ENCODE results near the gene FTSJ1. TPM values are rescaled to one million over a fixed set of nuclear protein-coding genes. Genes with fewer than 3 reads are reported as not detected.
"Not testable (repeated sequence)": the region's sequence is repeated elsewhere in the genome, so short reads cannot be mapped to it uniquely, and the experiment has no call there.

The FTSJ1 gene
- total and polyA plus RNA-seq, 7 experiments from 2014 or later, result 48.6 to 74.0 (median 59.5) TPM

DNA sequence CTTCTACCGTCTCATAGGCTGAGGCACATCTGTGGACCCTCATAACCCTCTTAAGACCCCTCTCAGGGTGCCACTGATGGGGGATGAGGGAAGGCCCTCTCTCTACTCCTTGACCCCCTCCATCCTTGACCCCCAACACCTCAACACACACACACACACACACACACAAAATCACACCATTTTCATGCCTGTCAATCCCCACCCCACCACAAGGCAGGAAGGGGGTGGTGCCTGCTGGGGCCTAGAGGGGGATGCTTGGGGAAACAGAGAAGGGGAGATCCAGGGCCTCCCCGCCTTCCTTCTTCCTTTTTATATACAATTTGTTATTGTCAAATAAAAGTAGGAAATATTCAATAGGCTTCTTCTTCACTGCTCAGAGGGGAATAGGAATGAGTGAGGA, 44.5 kb downstream of the FTSJ1 start:
- H3K9me3 Mint-ChIP-seq, result no peaks in the 10 kb centered on the region
- ATAC-seq (no peak), DNase-seq (no peak)

DNA sequence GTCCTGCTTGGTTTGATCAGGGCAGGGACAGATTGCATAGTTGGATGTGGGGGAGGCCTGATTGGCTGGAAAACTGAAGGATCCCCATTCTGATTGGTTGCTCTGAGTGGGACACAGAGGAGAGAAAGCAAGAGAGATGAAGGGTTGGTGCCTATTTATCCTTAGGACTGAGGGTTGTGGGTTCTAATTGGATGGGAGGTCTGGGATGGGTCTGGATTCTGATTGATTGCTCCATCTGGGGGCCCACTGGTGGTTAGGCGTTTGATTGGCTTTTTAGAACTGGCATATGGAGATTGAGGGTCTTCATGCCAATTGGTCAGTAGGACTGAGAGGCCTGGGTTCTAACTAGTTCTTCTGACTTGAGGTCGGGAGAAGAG, 45.0 kb downstream of the FTSJ1 start:
- peak overlapping the region; percentile 46 for H3K4me3 ChIP-seq (ENCODE audit: low read length)
- ATAC-seq, result no peak

More for the DNA sequence above, 44.5 kb downstream of the FTSJ1 start:
- H3K36me3 Mint-ChIP-seq, result peaks cover 0 to 6% (median 0%) of the 10 kb centered on the region in 5 donors
- H3K4me3 Mint-ChIP-seq, result peak overlapping the region; percentile 9 to 93 (median 89)
- peak overlapping the region; percentile 90 to 99 (median 94) for H3K27ac Mint-ChIP-seq
- ChIA-PET CTCF (no interaction called here), POLR2A (interaction anchor here (0.7 to 1.2 kb wide), 2 partner anchors 11 to 14 kb away, joined by 3 to 4 read pairs; no protein-coding TSS in a partner anchor)
- H3K27me3 Mint-ChIP-seq, result no peaks in the 10 kb centered on the region
- peaks cover 10 to 42% (median 31%) of the 10 kb centered on the region in 7 donors for H3K4me1 Mint-ChIP-seq
- no peaks in the 10 kb centered on the region for H3K27me3 ChIP-seq (ENCODE audit: control insufficient read depth in 2 of 2, insufficient read depth in 2 of 2, low read length in 2 of 2)
- peak overlapping the region; percentile 68 for H3K27ac ChIP-seq (ENCODE audit: low read depth, low read length)
- intact Hi-C loops (cut with micrococcal nuclease), result loop anchor here (2.0 to 5.0 kb wide), 5 partner anchors 77 to 522 kb away; partner anchors contain the start of genes HDAC6 (in 1 of the 2), OTUD5 (in 1 of the 2), TFE3 (in 1 of the 2) and WDR13 (in 1 of the 2)
- no peaks in the 10 kb centered on the region for H3K9me3 ChIP-seq (ENCODE audit: control insufficient read depth in 2 of 3, low read length in 3 of 3)
- H3K4me1 ChIP-seq (ENCODE audit: control insufficient read depth in 2 of 2, insufficient read depth in 2 of 2, low read length in 2 of 2), result peaks cover 12 to 19% of the 10 kb centered on the region in 2 donors
- H3K4me3 ChIP-seq (ENCODE audit: low read length), result peak overlapping the region; percentile 46
- H3K36me3 ChIP-seq (ENCODE audit: control insufficient read depth in 2 of 3, insufficient read depth in 3 of 3, low read length in 3 of 3), result peaks cover 0 to 4% (median 0%) of the 10 kb centered on the region in 3 experiments

DNA sequence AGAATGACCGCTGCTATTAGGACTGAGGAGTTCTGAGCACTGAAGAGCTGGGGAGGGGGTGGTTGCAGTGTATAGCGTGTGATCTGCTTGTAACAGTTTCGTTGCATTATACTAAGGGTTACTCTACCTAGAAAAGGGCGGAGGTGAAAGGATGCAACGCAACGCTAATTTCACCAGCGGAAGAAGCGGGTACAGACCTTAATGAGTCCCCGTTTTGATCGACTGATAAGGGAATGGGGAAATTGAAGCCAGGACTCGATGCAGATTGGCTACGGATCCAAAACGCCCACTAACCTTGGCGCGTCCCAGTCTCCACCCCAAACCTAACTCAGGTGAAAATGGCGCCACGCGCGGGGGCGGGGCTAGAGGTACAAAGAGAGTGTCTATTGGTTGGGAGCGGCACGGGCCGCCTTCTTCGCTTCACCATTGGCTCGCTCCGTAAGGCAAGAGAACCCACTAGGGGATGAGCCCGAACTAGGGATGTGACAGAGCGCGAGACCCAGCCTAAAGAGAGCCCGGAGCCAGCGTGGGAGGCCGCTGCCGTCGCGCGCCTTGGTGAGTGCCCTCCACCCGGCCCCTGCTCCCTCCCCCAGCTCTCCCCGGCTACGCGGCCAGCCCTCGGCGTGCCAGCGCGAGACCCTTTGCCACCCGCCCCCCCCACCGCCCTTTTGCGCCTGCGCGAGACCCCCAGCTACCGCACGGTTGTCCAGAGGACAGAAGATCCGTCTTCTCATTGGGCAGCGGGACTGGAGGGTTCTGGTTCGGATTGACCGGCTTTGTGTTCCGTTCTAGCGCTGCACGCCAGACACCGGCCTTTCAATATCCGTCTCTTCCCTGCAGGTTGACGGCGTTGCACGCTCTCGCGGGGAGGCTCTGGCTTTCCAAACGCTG, 45.6 kb downstream of the FTSJ1 start, which contains the start of gene EBP:
Gene EBP (plus strand): TSS at position 456 of the 891 bp plus-strand sequence. CDS start 1,964 bp downstream, outside the sequence.
- intact Hi-C loops (cut with micrococcal nuclease), result loop anchor here (1.0 to 5.0 kb wide), 9 partner anchors 13 to 521 kb away; partner anchors contain the start of genes FTSJ1 (in 2 of the 2), PORCN (in 2 of the 2), RBM3 (in 2 of the 2) and TBC1D25 (in 2 of the 2)
- Histone ChIP-seq H3K4me3 (ENCODE audit: low read length) (peak within 1 kb of the TSS; percentile 78), H3K9me3 (ENCODE audit: control insufficient read depth in 2 of 3, low read length in 3 of 3) (no peaks in the 10 kb centered on the region), H3K36me3 (ENCODE audit: control insufficient read depth in 2 of 3, insufficient read depth in 3 of 3, low read length in 3 of 3) (peaks cover 0 to 7% (median 0%) of the 10 kb centered on the region in 3 experiments), H3K27me3 (ENCODE audit: control insufficient read depth in 2 of 2, insufficient read depth in 2 of 2, low read length in 2 of 2) (no peaks in the 10 kb centered on the region), H3K27ac (ENCODE audit: low read depth, low read length) (peak within 1 kb of the TSS; percentile 82), H3K4me1 (ENCODE audit: control insufficient read depth in 2 of 2, insufficient read depth in 2 of 2, low read length in 2 of 2) (peaks cover 12 to 19% of the 10 kb centered on the region in 2 donors)
- peaks cover 0 to 9% (median 2%) of the 10 kb centered on the region in 5 donors for H3K36me3 Mint-ChIP-seq
- DNase-seq (peak; percentile 82 to 96 (median 94)), ATAC-seq (peak; percentile 98)
- peak within 1 kb of the TSS; percentile 73 to 93 (median 89) for H3K4me3 Mint-ChIP-seq
- no peaks in the 10 kb centered on the region for H3K9me3 Mint-ChIP-seq
- ChIA-PET CTCF (no interaction called here), POLR2A (interaction anchor here (0.7 to 2.6 kb wide), 7 partner anchors 10 to 47 kb away, joined by 3 to 15 read pairs (median 3); partner anchors contain the start of gene TBC1D25)
- peaks cover 14 to 39% (median 34%) of the 10 kb centered on the region in 7 donors for H3K4me1 Mint-ChIP-seq
- no peaks in the 10 kb centered on the region for H3K27me3 Mint-ChIP-seq
- H3K27ac Mint-ChIP-seq, result peak within 1 kb of the TSS; percentile 90 to 99 (median 94)

More for the DNA sequence above, 45.0 kb downstream of the FTSJ1 start:
- Mint-ChIP-seq H3K36me3 (peaks cover 0 to 6% (median 0%) of the 10 kb centered on the region in 5 donors), H3K4me3 (peak overlapping the region; percentile 73 to 93 (median 89)), H3K27ac (peak overlapping the region; percentile 90 to 99 (median 94)), H3K9me3 (no peaks in the 10 kb centered on the region), H3K4me1 (peaks cover 10 to 42% (median 31%) of the 10 kb centered on the region in 7 donors), H3K27me3 (no peaks in the 10 kb centered on the region)
- no peak for DNase-seq
- peak overlapping the region; percentile 68 for H3K27ac ChIP-seq (ENCODE audit: low read depth, low read length)
- H3K4me1 ChIP-seq (ENCODE audit: control insufficient read depth in 2 of 2, insufficient read depth in 2 of 2, low read length in 2 of 2), result peaks cover 12 to 19% of the 10 kb centered on the region in 2 donors
- intact Hi-C loops (cut with micrococcal nuclease), result loop anchor here (1.0 to 5.0 kb wide), 9 partner anchors 13 to 522 kb away; partner anchors contain the start of genes FTSJ1 (in 2 of the 2), PORCN (in 2 of the 2), RBM3 (in 2 of the 2) and TBC1D25 (in 2 of the 2)
- ChIA-PET POLR2A (interaction anchor here (0.7 to 2.6 kb wide), 3 partner anchors 10 to 18 kb away, joined by 3 to 15 read pairs (median 4); partner anchors contain the start of gene TBC1D25), CTCF (no interaction called here)
- H3K9me3 ChIP-seq (ENCODE audit: control insufficient read depth in 2 of 3, low read length in 3 of 3), result no peaks in the 10 kb centered on the region
- H3K36me3 ChIP-seq (ENCODE audit: control insufficient read depth in 2 of 3, insufficient read depth in 3 of 3, low read length in 3 of 3), result peaks cover 0 to 4% (median 0%) of the 10 kb centered on the region in 3 experiments
- no peaks in the 10 kb centered on the region for H3K27me3 ChIP-seq (ENCODE audit: control insufficient read depth in 2 of 2, insufficient read depth in 2 of 2, low read length in 2 of 2)

DNA sequence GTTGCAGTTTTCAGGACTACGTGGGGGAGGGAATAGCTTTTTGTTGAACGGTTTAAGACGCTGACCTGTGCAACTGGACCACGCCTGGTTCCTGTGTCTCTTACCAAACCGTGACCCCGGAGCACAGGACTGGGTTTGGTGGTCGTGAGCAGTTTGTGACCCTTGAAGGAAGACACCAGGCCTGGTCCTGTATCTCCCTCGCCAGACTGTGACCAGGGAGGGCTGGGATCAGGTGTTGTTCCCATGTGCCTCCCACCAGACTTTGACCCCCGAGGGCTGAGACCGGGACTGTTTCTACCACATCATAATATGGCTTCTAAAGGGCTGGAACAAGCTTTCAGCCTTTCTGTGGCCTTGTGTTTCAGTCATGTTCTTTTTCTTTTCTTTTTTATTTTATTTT, 46.3 kb downstream of the FTSJ1 start:
- Histone ChIP-seq H3K36me3 (ENCODE audit: control insufficient read depth in 2 of 3, insufficient read depth in 3 of 3, low read length in 3 of 3) (peaks cover 0 to 14% (median 0%) of the 10 kb centered on the region in 3 experiments), H3K27ac (ENCODE audit: low read depth, low read length) (peak overlapping the region; percentile 82), H3K27me3 (ENCODE audit: control insufficient read depth in 2 of 2, insufficient read depth in 2 of 2, low read length in 2 of 2) (no peaks in the 10 kb centered on the region), H3K9me3 (ENCODE audit: control insufficient read depth in 2 of 3, low read length in 3 of 3) (no peaks in the 10 kb centered on the region), H3K4me3 (ENCODE audit: low read length) (peak overlapping the region; percentile 78), H3K4me1 (ENCODE audit: control insufficient read depth in 2 of 2, insufficient read depth in 2 of 2, low read length in 2 of 2) (peaks cover 12 to 19% of the 10 kb centered on the region in 2 donors)
- intact Hi-C loops (cut with micrococcal nuclease), result loop anchor here (5.0 kb wide), 3 partner anchors 75 to 435 kb away; partner anchors contain the start of genes HDAC6 (in 1 of the 2), OTUD5 (in 1 of the 2) and WDR13 (in 1 of the 2)
- Mint-ChIP-seq H3K36me3 (peaks cover 0 to 12% (median 4%) of the 10 kb centered on the region in 5 donors), H3K27ac (peak overlapping the region; percentile 84 to 99 (median 94)), H3K4me3 (peak overlapping the region; percentile 73 to 93 (median 89)), H3K4me1 (peaks cover 17 to 37% (median 33%) of the 10 kb centered on the region in 7 donors), H3K27me3 (no peaks in the 10 kb centered on the region), H3K9me3 (no peaks in the 10 kb centered on the region)
- no peak for ATAC-seq
- CTCF ChIA-PET, result no interaction called here
- POLR2A ChIA-PET, result interaction anchor here (0.8 to 2.6 kb wide), 4 partner anchors 12 to 47 kb away, joined by 3 to 15 read pairs (median 3); partner anchors contain the start of gene TBC1D25
- DNase-seq, result no peak

DNA sequence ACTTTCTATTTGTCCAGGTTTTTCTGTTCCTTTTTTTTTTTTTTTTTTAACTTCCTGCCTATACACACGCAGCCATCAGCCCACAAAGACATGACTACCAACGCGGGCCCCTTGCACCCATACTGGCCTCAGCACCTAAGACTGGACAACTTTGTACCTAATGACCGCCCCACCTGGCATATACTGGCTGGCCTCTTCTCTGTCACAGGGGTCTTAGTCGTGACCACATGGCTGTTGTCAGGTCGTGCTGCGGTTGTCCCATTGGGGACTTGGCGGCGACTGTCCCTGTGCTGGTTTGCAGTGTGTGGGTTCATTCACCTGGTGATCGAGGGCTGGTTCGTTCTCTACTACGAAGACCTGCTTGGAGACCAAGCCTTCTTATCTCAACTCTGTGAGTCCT, 47.7 kb downstream of the FTSJ1 start:
- ChIA-PET CTCF (no interaction called here), POLR2A (no interaction called here)
- H3K27me3 Mint-ChIP-seq, result no peaks in the 10 kb centered on the region
- Histone ChIP-seq H3K27me3 (ENCODE audit: control insufficient read depth in 2 of 2, insufficient read depth in 2 of 2, low read length in 2 of 2) (no peaks in the 10 kb centered on the region), H3K27ac (ENCODE audit: low read depth, low read length) (no peak overlapping the region), H3K36me3 (ENCODE audit: control insufficient read depth in 2 of 3, insufficient read depth in 3 of 3, low read length in 3 of 3) (peaks cover 0 to 26% (median 0%) of the 10 kb centered on the region in 3 experiments), H3K4me3 (ENCODE audit: low read length) (no peak overlapping the region), H3K9me3 (ENCODE audit: control insufficient read depth in 2 of 3, low read length in 3 of 3) (no peaks in the 10 kb centered on the region), H3K4me1 (ENCODE audit: control insufficient read depth in 2 of 2, insufficient read depth in 2 of 2, low read length in 2 of 2) (peaks cover 12 to 19% of the 10 kb centered on the region in 2 donors)
- H3K36me3 Mint-ChIP-seq, result peaks cover 4 to 19% (median 4%) of the 10 kb centered on the region in 5 donors
- peak overlapping the region in 4 of 9 donors; percentile 32 to 75 (median 63) for H3K27ac Mint-ChIP-seq
- H3K4me1 Mint-ChIP-seq, result peaks cover 17 to 37% (median 33%) of the 10 kb centered on the region in 7 donors
- H3K9me3 Mint-ChIP-seq, result no peaks in the 10 kb centered on the region
- no peak for DNase-seq
- intact Hi-C loops (cut with micrococcal nuclease), result loop anchor here (5.0 kb wide), 3 partner anchors 74 to 434 kb away; partner anchors contain the start of genes HDAC6 (in 1 of the 2), OTUD5 (in 1 of the 2) and WDR13 (in 1 of the 2)
- no peak for ATAC-seq
- H3K4me3 Mint-ChIP-seq, result peak overlapping the region; percentile 24 to 89 (median 54)

DNA sequence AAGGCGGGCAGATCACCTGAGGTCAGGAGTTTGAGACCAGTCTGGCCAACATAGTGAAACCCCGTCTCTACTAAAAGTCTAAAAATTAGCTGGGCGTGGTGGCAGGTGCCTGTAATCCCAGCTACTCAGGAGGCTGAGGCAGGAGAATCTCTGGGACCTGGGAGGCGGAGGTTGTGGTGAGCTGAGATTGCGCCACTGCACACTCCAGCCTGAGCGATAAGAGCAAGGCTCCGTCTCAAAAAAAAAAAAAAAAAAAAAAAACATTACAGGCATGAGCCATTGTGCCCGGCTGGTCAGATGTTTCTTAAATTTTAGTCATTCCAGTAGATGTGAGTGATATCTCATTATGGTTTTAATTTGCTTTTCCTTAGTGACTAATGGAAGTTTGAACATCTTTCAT, 49.9 kb downstream of the FTSJ1 start:
- H3K4me1 ChIP-seq (ENCODE audit: control insufficient read depth in 2 of 2, insufficient read depth in 2 of 2, low read length in 2 of 2); H3K27me3 ChIP-seq (ENCODE audit: control insufficient read depth in 2 of 2, insufficient read depth in 2 of 2, low read length in 2 of 2); H3K9me3 Mint-ChIP-seq; DNase-seq; H3K27ac ChIP-seq (ENCODE audit: low read depth, low read length); H3K4me3 ChIP-seq (ENCODE audit: low read length); ATAC-seq; intact Hi-C loops (cut with micrococcal nuclease); H3K27me3 Mint-ChIP-seq; CTCF ChIA-PET; H3K27ac Mint-ChIP-seq; H3K9me3 ChIP-seq (ENCODE audit: control insufficient read depth in 2 of 3, low read length in 3 of 3): not testable (repeated sequence)
- peaks cover 0 to 30% (median 0%) of the 10 kb centered on the region in 3 experiments for H3K36me3 ChIP-seq (ENCODE audit: control insufficient read depth in 2 of 3, insufficient read depth in 3 of 3, low read length in 3 of 3)
- Mint-ChIP-seq H3K36me3 (peaks cover 4 to 20% (median 4%) of the 10 kb centered on the region in 5 donors), H3K4me1 (peaks cover 11 to 24% (median 18%) of the 10 kb centered on the region in 7 donors), H3K4me3 (peak overlapping the region in 1 of 10 donors; percentile 2)
- POLR2A ChIA-PET, result interaction anchor here (1.2 kb wide), 1 partner anchor 11 kb away, joined by 3 read pairs; no protein-coding TSS in a partner anchor

All from naive thymus-derived CD4-positive, alpha-beta T cell (primary cell).